ENCODE results near the gene UBR2. TPM values are rescaled to one million over a fixed set of nuclear protein-coding genes. Genes with fewer than 3 reads are reported as not detected.

Gene UBR2
- total and polyA plus RNA-seq, 9 of the 15 experiments (the other 6 are each of a cell fraction or from before 2014, with no cell fraction given), result 9.1 to 38.9 (median 23.4) TPM

- TF ChIP-seq, protein P1, sequence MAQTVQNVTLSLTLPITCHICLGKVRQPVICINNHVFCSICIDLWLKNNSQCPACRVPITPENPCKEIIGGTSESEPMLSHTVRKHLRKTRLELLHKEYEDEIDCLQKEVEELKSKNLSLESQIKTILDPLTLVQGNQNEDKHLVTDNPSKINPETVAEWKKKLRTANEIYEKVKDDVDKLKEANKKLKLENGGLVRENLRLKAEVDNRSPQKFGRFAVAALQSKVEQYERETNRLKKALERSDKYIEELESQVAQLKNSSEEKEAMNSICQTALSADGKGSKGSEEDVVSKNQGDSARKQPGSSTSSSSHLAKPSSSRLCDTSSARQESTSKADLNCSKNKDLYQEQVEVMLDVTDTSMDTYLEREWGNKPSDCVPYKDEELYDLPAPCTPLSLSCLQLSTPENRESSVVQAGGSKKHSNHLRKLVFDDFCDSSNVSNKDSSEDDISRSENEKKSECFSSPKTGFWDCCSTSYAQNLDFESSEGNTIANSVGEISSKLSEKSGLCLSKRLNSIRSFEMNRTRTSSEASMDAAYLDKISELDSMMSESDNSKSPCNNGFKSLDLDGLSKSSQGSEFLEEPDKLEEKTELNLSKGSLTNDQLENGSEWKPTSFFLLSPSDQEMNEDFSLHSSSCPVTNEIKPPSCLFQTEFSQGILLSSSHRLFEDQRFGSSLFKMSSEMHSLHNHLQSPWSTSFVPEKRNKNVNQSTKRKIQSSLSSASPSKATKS (CRISPR knock-in tag; IDR thresholded peaks at IDR 0.05), result no peak
- no peak for TF ChIP-seq PYGO2 (tag; IDR thresholded peaks at IDR 0.05)
- TF ChIP-seq MCM2 (IDR thresholded peaks at IDR 0.05; ENCODE audit: low read depth), result no peak
- no peak for TF ChIP-seq ZNF232 (CRISPR knock-in tag; IDR thresholded peaks at IDR 0.05)
- 0 out of 2 replicates have a peak, but pooled peaks have one; percentile 66 for TF ChIP-seq ZNF431 (CRISPR knock-in tag; IDR thresholded peaks at IDR 0.05)
- TF ChIP-seq E2F3 (CRISPR knock-in tag; IDR thresholded peaks at IDR 0.05), result no peak
- TF ChIP-seq, protein P2, sequence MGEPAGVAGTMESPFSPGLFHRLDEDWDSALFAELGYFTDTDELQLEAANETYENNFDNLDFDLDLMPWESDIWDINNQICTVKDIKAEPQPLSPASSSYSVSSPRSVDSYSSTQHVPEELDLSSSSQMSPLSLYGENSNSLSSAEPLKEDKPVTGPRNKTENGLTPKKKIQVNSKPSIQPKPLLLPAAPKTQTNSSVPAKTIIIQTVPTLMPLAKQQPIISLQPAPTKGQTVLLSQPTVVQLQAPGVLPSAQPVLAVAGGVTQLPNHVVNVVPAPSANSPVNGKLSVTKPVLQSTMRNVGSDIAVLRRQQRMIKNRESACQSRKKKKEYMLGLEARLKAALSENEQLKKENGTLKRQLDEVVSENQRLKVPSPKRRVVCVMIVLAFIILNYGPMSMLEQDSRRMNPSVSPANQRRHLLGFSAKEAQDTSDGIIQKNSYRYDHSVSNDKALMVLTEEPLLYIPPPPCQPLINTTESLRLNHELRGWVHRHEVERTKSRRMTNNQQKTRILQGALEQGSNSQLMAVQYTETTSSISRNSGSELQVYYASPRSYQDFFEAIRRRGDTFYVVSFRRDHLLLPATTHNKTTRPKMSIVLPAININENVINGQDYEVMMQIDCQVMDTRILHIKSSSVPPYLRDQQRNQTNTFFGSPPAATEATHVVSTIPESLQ (CRISPR knock-in tag; IDR thresholded peaks at IDR 0.05), result no peak; the same call in 1 of the 2 replicates
- TF ChIP-seq L3MBTL2 (IDR thresholded peaks at IDR 0.05), result peak; percentile 71; the same call in 1 of the 2 replicates
- peak; percentile 77 for TF ChIP-seq TAF7 (tag; IDR thresholded peaks at IDR 0.05)
- peak; percentile 62 for TF ChIP-seq TOE1 (IDR thresholded peaks at IDR 0.05; ENCODE audit: borderline replicate concordance)
- peak; percentile 57; the same call in 1 of the 2 replicates for TF ChIP-seq TOE1 (CRISPR knock-in tag; IDR thresholded peaks at IDR 0.05; ENCODE audit: borderline replicate concordance, low read depth)
- TF ChIP-seq HIVEP1 (CRISPR knock-in tag; IDR thresholded peaks at IDR 0.05), result no peak
- TF ChIP-seq NUFIP1 (IDR thresholded peaks at IDR 0.05; ENCODE audit: partially characterized antibody), result no peak
- TF ChIP-seq CBX8 (IDR thresholded peaks at IDR 0.05; ENCODE audit: borderline replicate concordance, extremely low read depth, low read depth, low read length, poor library complexity, severe bottlenecking), result no peak
- TF ChIP-seq ZNF175 (CRISPR knock-in tag; IDR thresholded peaks at IDR 0.05; ENCODE audit: low read depth), result peak; percentile 60; the same call in 1 of the 2 replicates
- TF ChIP-seq ZBTB2 (IDR thresholded peaks at IDR 0.05), result no peak
- TF ChIP-seq RUNX1 (IDR thresholded peaks at IDR 0.05; ENCODE audit: low read depth), result no peak
- peak in 1 of 2 experiments; percentile 76; a peak in 2 of 4 replicates for TF ChIP-seq TBL1XR1 (IDR thresholded peaks at IDR 0.05; ENCODE audit: low read length in 2 of 2)
- TF ChIP-seq TRIM25 (IDR thresholded peaks at IDR 0.05; ENCODE audit: borderline replicate concordance), result no peak
- TF ChIP-seq POLR2G (IDR thresholded peaks at IDR 0.05; ENCODE audit: low read depth, low read length), result peak; percentile 97
Measured at GRCh38 chr6:42563697-42564505, at the start of gene UBR2 (continued).
